Common myeloid progenitor, CD34-positive (primary cell): ENCODE results near the gene SRRT.

Experiments used
- CTCF ChIA-PET: fragments of 350-600 bp; sonication (Branson Sonifier 250); formaldehyde crosslinking; loops from one replicate; lab custom pipeline; 2021; ENCODE audit warnings: antibody characterized with exemption; lab: Charles Lee
- POLR2A ChIA-PET: fragments of 350-600 bp; sonication (Branson Sonifier 250); formaldehyde crosslinking; loops from one replicate; lab custom pipeline; 2021; ENCODE audit warnings: antibody characterized with exemption; lab: Charles Lee
- DNase-seq, 3 donors: peaks; one replicate each; pipeline versions ENCODE4 v3.0.0 to v3.0.0-alpha.2; 2013
- H3K27ac ChIP-seq, 2 experiments: 1 replicate in 1 of 2; 2 replicates in 1 of 2; pipeline ENCODE4 v1.7.0; 2013; ENCODE audit warnings: inconsistent platforms in 2 of 2, low read length in 2 of 2, mild to moderate bottlenecking in 2 of 2, low read depth in 1 of 2, moderate library complexity in 1 of 2; ENCODE audit not compliant: severe bottlenecking in 2 of 2, insufficient read depth in 1 of 2, poor library complexity in 1 of 2
- H3K27me3 ChIP-seq, 5 experiments: replicated peaks in 2 of 5; 1 replicate in 3 of 5; 2 replicates in 2 of 5; pipeline versions ENCODE4 v1.6.1 to v1.7.0; 2013; ENCODE audit warnings: low read length in 4 of 5, mild to moderate bottlenecking in 2 of 5, moderate library complexity in 2 of 5, inconsistent platforms in 1 of 5; ENCODE audit not compliant: insufficient read depth in 5 of 5, control insufficient read depth in 4 of 5
- H3K36me3 ChIP-seq, 4 experiments: 1 replicate in 2 of 4; 2 replicates in 2 of 4; pipeline versions ENCODE4 v1.6.1 to v1.7.0; 2013; ENCODE audit warnings: low read length in 3 of 4, control low read depth in 1 of 4, mild to moderate bottlenecking in 1 of 4; ENCODE audit not compliant: control insufficient read depth in 4 of 4, insufficient read depth in 4 of 4
- H3K4me1 ChIP-seq, 4 experiments: 1 replicate in 3 of 4; 2 replicates in 1 of 4; pipeline versions ENCODE4 v1.6.1 to v1.7.1; 2013; ENCODE audit warnings: low read length in 3 of 4, mild to moderate bottlenecking in 3 of 4, control low read depth in 1 of 4, inconsistent platforms in 1 of 4, moderate library complexity in 1 of 4; ENCODE audit not compliant: control insufficient read depth in 4 of 4, insufficient read depth in 4 of 4; ENCODE audit errors: control extremely low read depth in 1 of 4
- H3K4me3 ChIP-seq, 7 experiments: 1 replicate in 4 of 7; 2 replicates in 3 of 7; pipeline versions ENCODE4 v1.5.1 to v1.7.0; 2013; ENCODE audit warnings: mild to moderate bottlenecking in 7 of 7, low read length in 6 of 7, moderate library complexity in 6 of 7, inconsistent platforms in 2 of 7, low read depth in 2 of 7, control low read depth in 1 of 7; ENCODE audit not compliant: insufficient read depth in 4 of 7, control insufficient read depth in 1 of 7; ENCODE audit errors: extremely low read depth in 1 of 7
- H3K9me3 ChIP-seq, 5 experiments: 1 replicate in 4 of 5; 2 replicates in 1 of 5; pipeline versions ENCODE4 v1.6.1 to v1.7.1; 2013; ENCODE audit warnings: low read length in 4 of 5, mild to moderate bottlenecking in 2 of 5, inconsistent platforms in 1 of 5, low read depth in 1 of 5, moderate library complexity in 1 of 5; ENCODE audit not compliant: control insufficient read depth in 4 of 5, insufficient read depth in 2 of 5; ENCODE audit errors: control extremely low read depth in 1 of 5
- WGBS: methylation state at CpG from one replicate; pipeline ENCODE4 v1.1.5; 2013; ENCODE audit not compliant: insufficient coverage; 5-methylcytosine and 5-hydroxymethylcytosine counted together

The SRRT gene

DNA sequence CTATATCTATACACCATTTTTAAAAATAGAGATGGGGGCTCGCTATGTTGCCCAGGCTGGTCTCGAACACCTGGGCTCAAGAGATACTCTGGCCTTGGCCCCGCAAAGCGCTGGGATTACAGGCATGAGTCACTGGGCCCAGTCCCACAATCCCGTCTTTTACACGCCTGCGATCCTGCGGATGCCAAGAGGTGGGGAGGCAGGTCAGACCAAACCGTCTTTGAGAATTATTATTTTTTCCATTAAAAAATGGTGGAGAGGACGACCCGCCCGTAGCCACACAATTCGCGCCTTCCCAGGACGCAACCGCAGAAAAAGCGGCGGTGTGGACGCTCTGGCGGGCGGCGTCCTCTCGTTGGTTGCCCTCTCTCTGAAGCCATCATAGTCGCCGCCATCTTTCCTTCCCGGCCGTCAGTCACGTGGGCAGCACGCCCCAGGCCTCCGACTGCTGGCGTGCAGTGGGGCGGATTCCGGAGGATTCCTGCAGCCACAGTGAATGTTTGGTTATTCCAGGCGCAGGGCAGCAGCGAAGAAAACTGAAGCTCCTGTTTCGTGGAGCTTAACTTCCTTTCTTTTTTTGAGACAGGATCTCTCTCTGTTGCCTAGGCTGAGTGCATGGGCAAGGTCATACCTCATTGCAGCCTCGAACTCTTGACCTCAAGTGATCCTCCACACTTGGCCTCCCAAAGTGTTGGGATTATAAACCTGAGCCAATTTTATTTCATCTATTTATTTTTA, 37.6 kb upstream of the SRRT start:
- WGBS: 5% methylated on average over 31 of the region's 37 CpGs
- Histone ChIP-seq H3K36me3 (no peaks in the 10 kb centered on the region), H3K4me3 (peak overlapping the region in 5 of 7 experiments; percentile 39 to 72 (median 59)), H3K27ac (peak overlapping the region in 1 of 2 experiments; percentile 64), H3K27me3 (no peaks in the 10 kb centered on the region), H3K9me3 (no peaks in the 10 kb centered on the region), H3K4me1 (peaks cover 0 to 19% (median 11%) of the 10 kb centered on the region in 4 experiments)
- POLR2A ChIA-PET: no interaction called here
- DNase-seq: peak; percentile 73 to 75 (median 73)
- CTCF ChIA-PET: interaction anchor here (1.0 to 6.3 kb wide), 4 partner anchors 14 to 224 kb away, joined by 3 to 43 read pairs (median 4); partner anchors contain the start of gene SLC12A9

DNA sequence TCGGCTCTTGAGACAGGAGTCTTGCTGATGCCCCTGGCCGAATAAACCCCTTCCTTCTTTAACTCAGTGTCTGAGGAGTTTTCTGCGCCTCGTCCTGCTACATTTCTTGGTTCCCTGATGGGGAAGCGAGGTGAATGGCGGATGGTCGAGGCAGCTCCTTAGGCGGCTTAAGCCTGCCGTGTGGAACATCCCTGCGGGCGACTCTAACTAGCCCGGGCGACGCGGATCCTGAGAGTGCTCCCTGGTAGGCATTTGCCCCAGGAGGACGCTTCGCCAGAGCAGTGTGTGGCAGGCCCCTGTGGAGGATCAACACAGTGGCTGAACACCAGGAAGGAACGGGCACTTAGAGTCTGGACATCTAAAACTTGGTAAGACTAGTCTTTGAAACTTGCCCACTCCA, 35.5 kb upstream of the SRRT start:
- Histone ChIP-seq H3K36me3 (no peaks in the 10 kb centered on the region), H3K4me3 (no peak overlapping the region), H3K9me3 (no peaks in the 10 kb centered on the region), H3K27ac (no peak overlapping the region), H3K27me3 (no peaks in the 10 kb centered on the region), H3K4me1 (peaks cover 0 to 19% (median 11%) of the 10 kb centered on the region in 4 experiments)
- CTCF ChIA-PET: no interaction called here
- no peak for DNase-seq
- 97% methylated on average over 18 of the region's 18 CpGs for WGBS
- POLR2A ChIA-PET: no interaction called here

DNA sequence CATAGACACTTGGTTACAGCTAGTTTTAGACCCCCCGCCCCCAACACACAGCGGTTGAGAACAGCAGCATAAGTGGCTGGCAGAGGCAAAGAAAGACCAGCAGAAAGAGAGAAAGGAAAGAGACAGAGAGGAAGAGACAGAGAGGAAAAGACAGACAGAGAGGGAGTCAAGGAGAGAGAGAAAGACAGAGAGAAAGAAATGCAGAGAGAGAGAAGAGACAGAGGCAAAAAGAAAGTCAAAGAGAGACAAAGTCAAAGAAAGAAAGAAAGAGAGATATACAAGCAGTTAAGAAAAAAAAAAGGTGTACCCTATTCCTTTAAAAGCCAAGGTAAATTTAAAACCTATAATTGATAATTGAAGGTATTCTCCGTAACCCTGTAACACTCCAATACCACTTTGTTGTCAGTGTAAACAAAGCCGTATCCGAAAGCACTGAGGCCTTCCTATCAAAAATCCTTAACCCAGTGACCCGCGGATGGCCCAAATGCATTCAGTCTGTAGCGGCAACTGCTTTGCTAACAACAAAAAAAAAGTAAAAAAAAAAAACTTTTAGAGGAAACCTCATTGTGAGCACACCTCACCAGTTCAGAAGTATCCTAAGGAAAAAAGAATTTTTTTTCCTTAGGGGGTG, 34.3 kb upstream of the SRRT start:
- Histone ChIP-seq H3K9me3 (no peaks in the 10 kb centered on the region), H3K36me3 (no peaks in the 10 kb centered on the region), H3K4me1 (peaks cover 0 to 19% (median 10%) of the 10 kb centered on the region in 4 experiments), H3K4me3 (no peak overlapping the region), H3K27ac (peak overlapping the region in 1 of 2 experiments; percentile 14), H3K27me3 (no peaks in the 10 kb centered on the region)
- 100% methylated on average over 2 of the region's 8 CpGs for WGBS
- DNase-seq: no peak
- POLR2A ChIA-PET: no interaction called here
- CTCF ChIA-PET: no interaction called here

DNA sequence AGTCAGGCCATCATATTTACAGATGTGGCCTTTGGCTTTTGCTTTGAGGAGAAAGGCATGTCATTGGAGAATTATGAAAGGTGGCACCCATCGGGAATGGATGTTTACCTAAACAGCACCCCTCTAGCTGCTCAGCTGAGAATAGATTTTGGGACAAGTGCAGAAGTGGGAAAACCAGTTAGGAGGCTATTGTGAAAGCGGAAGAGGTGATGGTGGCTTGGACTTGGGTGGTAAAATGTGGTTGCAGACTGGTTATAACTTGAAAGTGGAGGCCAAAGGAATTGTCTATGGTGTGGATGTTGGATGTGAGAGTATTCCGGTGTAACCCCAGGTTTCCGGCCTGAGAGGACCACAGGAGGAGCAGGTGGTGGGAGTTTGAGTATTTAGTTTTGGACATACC, 27.5 kb upstream of the SRRT start:
- H3K27ac ChIP-seq: no peak overlapping the region
- H3K36me3 ChIP-seq: no peaks in the 10 kb centered on the region
- peaks cover 0 to 7% (median 7%) of the 10 kb centered on the region in 4 experiments for H3K4me1 ChIP-seq
- no peaks in the 10 kb centered on the region for H3K9me3 ChIP-seq
- H3K27me3 ChIP-seq: no peaks in the 10 kb centered on the region
- CTCF ChIA-PET: interaction anchor here (6.0 to 8.2 kb wide), 2 partner anchors 46 to 143 kb away, joined by 79 to 124 read pairs; partner anchors contain the start of gene POP7
- no peak for DNase-seq
- no peak overlapping the region for H3K4me3 ChIP-seq
- POLR2A ChIA-PET: no interaction called here
- WGBS: 100% methylated on average over 3 of the region's 4 CpGs

DNA sequence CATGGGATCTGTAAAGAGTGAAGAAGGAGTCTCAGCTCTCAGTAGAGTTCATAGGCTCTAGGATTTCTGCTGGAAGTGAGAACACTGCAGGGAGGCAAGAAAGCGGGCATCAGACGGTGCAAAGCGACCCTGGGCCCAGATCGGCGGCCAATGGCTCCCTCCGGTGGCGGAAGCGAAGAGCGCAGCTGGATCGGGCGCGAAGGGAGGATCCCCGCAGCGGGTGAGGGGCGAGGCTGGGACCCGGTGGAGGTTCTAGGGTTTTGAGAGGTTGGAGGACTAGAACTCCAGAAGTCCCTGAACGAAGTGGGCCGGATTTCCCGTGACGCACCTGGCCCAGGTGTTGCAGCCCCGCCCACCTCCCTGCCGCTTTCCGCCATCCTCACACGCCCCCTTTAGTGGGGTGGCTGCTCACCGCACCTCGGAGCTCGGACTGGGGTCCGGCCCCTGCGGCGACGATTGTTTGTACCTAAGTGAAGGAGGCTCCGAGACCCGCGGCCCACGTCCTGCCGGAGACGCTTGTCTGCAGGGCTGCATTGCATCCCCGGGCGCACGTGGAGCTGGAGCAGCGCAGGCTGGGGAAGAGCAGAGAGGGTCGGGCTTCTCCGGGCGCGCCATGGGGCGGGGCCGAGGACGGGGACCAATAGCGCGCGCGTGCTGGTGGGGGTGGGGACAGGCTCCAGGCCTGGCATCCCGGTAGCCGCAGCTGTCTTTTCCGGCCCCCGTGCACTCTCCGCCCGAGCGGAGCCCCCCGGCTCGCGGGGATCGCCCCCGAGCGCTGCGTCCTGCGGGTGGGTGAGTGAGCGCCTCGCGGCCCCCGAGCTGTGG, 22.6 kb upstream of the SRRT start, which contains the start of gene SLC12A9:
Gene SLC12A9 (plus strand): TSS at position 666 of the 825 bp plus-strand sequence. CDS start 1,485 bp downstream, outside the sequence.
- H3K9me3 ChIP-seq: no peaks in the 10 kb centered on the region
- ChIA-PET POLR2A (interaction anchor here (0.6 to 1.3 kb wide), 5 partner anchors 23 to 387 kb away, joined by 3 to 6 read pairs (median 4); partner anchors contain the start of genes POP7 and SRRT), CTCF (interaction anchor here (0.7 to 8.2 kb wide), 26 partner anchors 9 to 297 kb away, joined by 3 to 124 read pairs (median 4); partner anchors contain the start of genes EPHB4, EPO, POP7 and SRRT)
- DNase-seq: peak; percentile 68 to 81 (median 81)
- H3K27ac ChIP-seq: no peak within 1 kb of the TSS
- H3K27me3 ChIP-seq: no peaks in the 10 kb centered on the region
- peaks cover 0 to 23% (median 19%) of the 10 kb centered on the region in 4 experiments for H3K4me1 ChIP-seq
- WGBS: 0% methylated on average over 71 of the region's 71 CpGs
- peaks cover 2 to 12% (median 10%) of the 10 kb centered on the region in 4 experiments for H3K36me3 ChIP-seq
- H3K4me3 ChIP-seq: peak within 1 kb of the TSS; percentile 46 to 82 (median 77)

DNA sequence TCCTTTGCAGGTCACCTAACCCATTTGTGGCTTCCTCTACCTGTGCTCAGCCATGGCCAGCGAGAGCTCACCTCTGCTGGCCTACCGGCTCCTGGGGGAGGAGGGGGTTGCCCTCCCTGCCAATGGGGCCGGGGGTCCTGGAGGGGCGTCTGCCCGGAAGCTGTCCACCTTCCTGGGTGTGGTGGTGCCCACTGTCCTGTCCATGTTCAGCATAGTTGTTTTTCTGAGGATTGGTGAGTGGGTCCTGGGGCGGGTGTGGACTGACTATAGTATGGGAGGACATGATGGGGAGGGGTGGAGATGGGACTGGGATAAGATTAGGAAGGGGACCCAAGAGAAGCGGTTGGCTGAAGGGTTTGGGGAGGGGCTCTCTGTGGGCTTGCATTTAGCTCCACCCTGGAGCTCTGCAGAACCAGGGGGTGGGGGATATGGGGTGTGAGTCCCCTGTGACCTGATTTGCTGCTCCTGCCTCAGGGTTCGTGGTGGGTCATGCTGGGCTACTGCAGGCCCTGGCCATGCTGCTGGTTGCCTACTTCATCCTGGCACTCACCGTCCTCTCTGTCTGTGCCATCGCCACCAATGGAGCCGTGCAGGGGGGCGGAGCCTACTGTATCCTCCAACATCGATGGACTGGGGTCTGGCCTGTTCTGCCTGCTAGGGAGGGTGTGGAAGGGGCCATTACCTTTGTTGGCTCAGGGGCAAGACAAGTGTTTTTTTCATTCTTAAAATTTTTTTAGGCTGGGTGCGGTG, 20.6 kb upstream of the SRRT start:
- POLR2A ChIA-PET: no interaction called here
- no peak for DNase-seq
- Histone ChIP-seq H3K4me1 (peaks cover 0 to 23% (median 19%) of the 10 kb centered on the region in 4 experiments), H3K27ac (no peak overlapping the region), H3K27me3 (no peaks in the 10 kb centered on the region), H3K4me3 (no peak overlapping the region), H3K36me3 (peaks cover 2 to 22% (median 15%) of the 10 kb centered on the region in 4 experiments), H3K9me3 (no peaks in the 10 kb centered on the region)
- 99% methylated on average over 12 of the region's 14 CpGs for WGBS
- CTCF ChIA-PET: interaction anchor here (0.7 to 8.2 kb wide), 6 partner anchors 9 to 225 kb away, joined by 3 to 79 read pairs (median 4); partner anchors contain the start of gene POP7
